ENCODE data around the gene GEMIN2. TPM values are rescaled to one million over a fixed set of nuclear protein-coding genes. Genes with fewer than 3 reads are reported as not detected.
"Not testable (repeated sequence)": the region's sequence is repeated elsewhere in the genome, so short reads cannot be mapped to it uniquely, and the experiment has no call there.

Gene GEMIN2
- total RNA-seq, 4 donors from 2014 or later, result 13.7 to 20.1 (median 17.7) TPM

DNA sequence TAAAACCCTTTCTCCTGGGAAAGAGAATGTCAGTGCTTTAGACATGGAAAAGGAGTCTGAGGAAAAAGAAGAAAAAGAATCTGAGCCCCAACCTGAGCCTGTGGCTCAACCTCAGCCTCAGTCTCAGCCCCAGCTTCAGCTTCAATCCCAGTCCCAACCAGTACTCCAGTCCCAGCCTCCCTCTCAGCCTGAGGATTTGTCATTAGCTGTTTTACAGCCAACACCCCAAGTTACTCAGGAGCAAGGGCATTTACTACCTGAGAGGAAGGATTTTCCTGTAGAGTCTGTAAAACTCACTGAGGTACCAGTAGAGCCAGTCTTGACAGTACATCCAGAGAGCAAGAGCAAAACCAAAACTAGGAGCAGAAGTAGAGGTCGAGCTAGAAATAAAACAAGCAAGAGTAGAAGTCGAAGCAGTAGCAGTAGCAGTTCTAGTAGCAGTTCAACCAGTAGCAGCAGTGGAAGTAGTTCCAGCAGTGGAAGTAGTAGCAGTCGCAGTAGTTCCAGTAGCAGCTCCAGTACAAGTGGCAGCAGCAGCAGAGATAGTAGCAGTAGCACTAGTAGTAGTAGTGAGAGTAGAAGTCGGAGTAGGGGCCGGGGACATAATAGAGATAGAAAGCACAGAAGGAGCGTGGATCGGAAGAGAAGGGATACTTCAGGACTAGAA, 67.0 kb downstream of the GEMIN2 start:
- H3K9me3 ChIP-seq, result no peaks in the 10 kb centered on the region
- WGBS, result 91% methylated on average over 7 of the region's 7 CpGs
- no peak for DNase-seq (ENCODE audit: extremely low spot score)
- no peaks in the 10 kb centered on the region for H3K27me3 ChIP-seq
- no peak for TF ChIP-seq EP300 (IDR thresholded peaks at IDR 0.05)
- intact Hi-C loops (cut with DNase I), result no loop called here
- H3K36me3 ChIP-seq, result peaks cover 61 to 92% (median 88%) of the 10 kb centered on the region in 4 donors
- no peak overlapping the region for H3K4me3 ChIP-seq
- no peak overlapping the region for H3K27ac ChIP-seq (replicated peaks in 1 of 4)
- H3K4me1 ChIP-seq, result peaks cover 11 to 24% (median 17%) of the 10 kb centered on the region in 4 donors

DNA sequence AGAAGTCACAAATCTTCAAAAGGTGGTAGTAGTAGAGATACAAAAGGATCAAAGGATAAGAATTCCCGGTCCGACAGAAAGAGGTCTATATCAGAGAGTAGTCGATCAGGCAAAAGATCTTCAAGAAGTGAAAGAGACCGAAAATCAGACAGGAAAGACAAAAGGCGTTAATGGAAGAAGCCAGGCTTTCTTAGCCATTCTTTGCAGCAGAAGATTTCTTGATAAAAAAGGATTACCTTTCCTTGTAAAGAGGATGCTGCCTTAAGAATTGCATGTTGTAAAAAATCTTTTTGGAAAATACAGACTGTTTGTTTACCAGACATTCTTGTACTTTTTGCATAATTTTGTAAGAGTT, 67.5 kb downstream of the GEMIN2 start:
- no peak for TF ChIP-seq EP300 (IDR thresholded peaks at IDR 0.05)
- no peak for TF ChIP-seq POLR2A (IDR thresholded peaks at IDR 0.05; ENCODE audit: low read depth)
- TF ChIP-seq, protein P1, sequence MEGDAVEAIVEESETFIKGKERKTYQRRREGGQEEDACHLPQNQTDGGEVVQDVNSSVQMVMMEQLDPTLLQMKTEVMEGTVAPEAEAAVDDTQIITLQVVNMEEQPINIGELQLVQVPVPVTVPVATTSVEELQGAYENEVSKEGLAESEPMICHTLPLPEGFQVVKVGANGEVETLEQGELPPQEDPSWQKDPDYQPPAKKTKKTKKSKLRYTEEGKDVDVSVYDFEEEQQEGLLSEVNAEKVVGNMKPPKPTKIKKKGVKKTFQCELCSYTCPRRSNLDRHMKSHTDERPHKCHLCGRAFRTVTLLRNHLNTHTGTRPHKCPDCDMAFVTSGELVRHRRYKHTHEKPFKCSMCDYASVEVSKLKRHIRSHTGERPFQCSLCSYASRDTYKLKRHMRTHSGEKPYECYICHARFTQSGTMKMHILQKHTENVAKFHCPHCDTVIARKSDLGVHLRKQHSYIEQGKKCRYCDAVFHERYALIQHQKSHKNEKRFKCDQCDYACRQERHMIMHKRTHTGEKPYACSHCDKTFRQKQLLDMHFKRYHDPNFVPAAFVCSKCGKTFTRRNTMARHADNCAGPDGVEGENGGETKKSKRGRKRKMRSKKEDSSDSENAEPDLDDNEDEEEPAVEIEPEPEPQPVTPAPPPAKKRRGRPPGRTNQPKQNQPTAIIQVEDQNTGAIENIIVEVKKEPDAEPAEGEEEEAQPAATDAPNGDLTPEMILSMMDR (IDR thresholded peaks at IDR 0.05), result no peak
- TF ChIP-seq POLR2AphosphoS5 (IDR thresholded peaks at IDR 0.05), result no peak
- Histone ChIP-seq H3K36me3 (peaks cover 59 to 88% (median 84%) of the 10 kb centered on the region in 4 donors), H3K4me3 (no peak overlapping the region), H3K9me3 (no peaks in the 10 kb centered on the region), H3K4me1 (peaks cover 6 to 19% (median 12%) of the 10 kb centered on the region in 4 donors), H3K27ac (replicated peaks in 1 of 4) (no peak overlapping the region), H3K27me3 (no peaks in the 10 kb centered on the region)
- DNase-seq (ENCODE audit: extremely low spot score), result no peak
- 84% methylated on average over 5 of the region's 5 CpGs for WGBS
- intact Hi-C loops (cut with DNase I), result no loop called here

DNA sequence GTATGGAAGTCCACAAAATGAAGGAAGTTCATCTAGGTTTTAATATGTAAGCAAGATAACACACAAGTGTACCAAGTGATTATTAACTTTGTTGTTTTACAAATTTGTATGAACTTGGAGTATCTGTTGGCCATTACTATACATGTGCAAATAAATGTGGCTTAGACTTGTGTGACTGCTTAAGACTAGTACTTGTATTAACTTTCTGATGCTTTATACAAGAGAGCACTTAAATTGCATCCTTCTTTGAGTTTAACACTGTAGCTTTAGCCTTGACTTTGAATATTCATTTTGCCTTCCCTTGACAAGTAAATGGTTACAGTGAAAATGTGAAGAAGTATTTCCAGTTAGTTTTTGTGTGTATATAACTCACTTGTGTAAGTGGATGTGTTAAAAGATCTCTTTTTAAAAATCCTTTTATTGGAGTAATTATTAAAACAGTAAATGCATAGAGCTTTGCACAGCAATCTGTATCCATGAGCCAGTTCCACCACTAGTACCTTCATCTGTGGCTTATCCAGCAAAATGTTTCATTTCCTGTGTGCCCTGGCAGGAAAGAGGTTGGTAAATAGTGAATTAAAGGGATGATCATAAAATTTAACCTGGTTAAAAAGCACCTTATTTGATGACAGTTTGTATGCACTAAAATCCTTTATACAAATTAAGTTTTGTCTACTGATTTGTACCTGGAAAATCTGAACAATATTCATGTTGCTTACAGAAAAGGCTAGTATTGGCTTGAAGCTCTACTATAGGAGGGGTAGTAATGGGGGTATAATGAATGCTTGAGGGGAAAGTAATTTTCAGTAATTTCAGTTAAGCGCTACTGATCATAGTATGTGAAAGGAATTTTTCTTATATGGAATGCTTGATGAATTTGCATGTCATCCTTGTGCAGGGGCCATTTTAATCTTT, 68.9 kb downstream of the GEMIN2 start:
- peaks cover 0 to 9% (median 4%) of the 10 kb centered on the region in 4 donors for H3K4me1 ChIP-seq
- no peaks in the 10 kb centered on the region for H3K9me3 ChIP-seq
- H3K27me3 ChIP-seq, result no peaks in the 10 kb centered on the region
- no peak overlapping the region for H3K4me3 ChIP-seq
- DNase-seq (ENCODE audit: extremely low spot score), result no peak
- intact Hi-C loops (cut with DNase I), result no loop called here
- 96% methylated on average over 1 of the region's 1 CpG for WGBS
- no peak for TF ChIP-seq POLR2AphosphoS5 (IDR thresholded peaks at IDR 0.05)
- no peak overlapping the region for H3K27ac ChIP-seq (replicated peaks in 1 of 4)
- H3K36me3 ChIP-seq, result peaks cover 47 to 74% (median 71%) of the 10 kb centered on the region in 4 donors

DNA sequence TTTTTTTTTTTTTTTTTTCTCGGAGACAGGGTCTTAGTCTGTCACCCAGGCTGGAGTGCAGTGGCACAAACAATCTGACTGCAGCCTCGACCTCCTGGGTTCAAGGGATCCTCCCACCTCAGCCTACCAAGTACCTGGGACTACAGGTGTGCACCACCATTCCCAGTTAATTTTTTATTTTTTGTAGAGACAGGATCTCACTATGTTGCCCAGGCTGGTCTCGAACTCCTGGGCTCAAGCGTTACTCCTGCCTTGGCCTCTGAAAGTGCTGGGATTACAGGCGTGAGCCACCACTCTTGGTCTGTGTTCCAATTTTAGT, 69.5 kb downstream of the GEMIN2 start:
- intact Hi-C loops (cut with DNase I); H3K4me3 ChIP-seq; DNase-seq (ENCODE audit: extremely low spot score); H3K9me3 ChIP-seq; H3K27me3 ChIP-seq; H3K4me1 ChIP-seq; H3K27ac ChIP-seq (replicated peaks in 1 of 4): not testable (repeated sequence)
- 97% methylated on average over 5 of the region's 5 CpGs for WGBS
- H3K36me3 ChIP-seq, result peaks cover 41 to 68% (median 64%) of the 10 kb centered on the region in 4 donors

DNA sequence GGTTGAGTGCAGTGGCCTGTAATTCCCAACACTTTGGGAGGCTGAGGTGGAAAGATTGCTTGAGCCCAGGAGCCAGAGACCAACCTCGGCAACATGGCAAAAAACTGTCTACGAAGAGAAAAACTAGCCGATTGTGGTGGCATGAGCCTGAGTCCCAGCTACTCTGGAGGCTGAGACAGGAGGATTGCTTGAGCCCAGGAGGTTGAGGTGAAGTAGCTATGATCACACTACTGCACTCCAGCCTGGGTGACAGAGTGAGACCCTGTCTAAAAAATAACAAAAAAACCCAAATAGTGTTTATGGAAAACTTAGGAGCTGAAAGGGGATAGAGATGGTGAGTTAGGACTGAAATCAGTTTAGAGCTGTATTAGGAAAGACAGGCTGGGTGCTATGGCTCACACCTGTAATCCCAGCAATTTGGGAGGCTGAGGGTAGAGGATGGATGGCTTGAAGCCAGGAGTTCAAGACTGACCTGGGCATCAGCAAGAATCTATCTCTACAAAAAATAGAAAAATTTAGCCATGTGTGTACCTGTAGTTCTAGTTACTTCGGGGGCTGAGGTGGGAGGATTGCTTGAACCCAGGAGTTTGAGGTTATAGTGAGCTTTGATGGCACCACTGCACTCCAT, 70.6 kb downstream of the GEMIN2 start:
- H3K36me3 ChIP-seq, result peaks cover 30 to 57% (median 53%) of the 10 kb centered on the region in 4 donors
- no peak overlapping the region for H3K27ac ChIP-seq (replicated peaks in 1 of 4)
- H3K27me3 ChIP-seq, result no peaks in the 10 kb centered on the region
- intact Hi-C loops (cut with DNase I), result no loop called here
- peaks cover 0 to 5% (median 3%) of the 10 kb centered on the region in 4 donors for H3K4me1 ChIP-seq
- no peaks in the 10 kb centered on the region for H3K9me3 ChIP-seq
- WGBS, result 98% methylated on average over 4 of the region's 4 CpGs
- H3K4me3 ChIP-seq, result no peak overlapping the region
- TF ChIP-seq EP300 (IDR thresholded peaks at IDR 0.05), result no peak
- TF ChIP-seq, protein P1 (IDR thresholded peaks at IDR 0.05), result no peak
- no peak for TF ChIP-seq POLR2AphosphoS5 (IDR thresholded peaks at IDR 0.05)
- no peak for TF ChIP-seq POLR2A (IDR thresholded peaks at IDR 0.05; ENCODE audit: low read depth)
- DNase-seq (ENCODE audit: extremely low spot score), result no peak

All from esophagus muscularis mucosa (tissue), 4 donors.